Cardiac muscle cell (in vitro differentiated cells and primary cell): Measurements from ENCODE around the gene NUDT14. TPM values are rescaled to one million over a fixed set of nuclear protein-coding genes. Genes with fewer than 3 reads are reported as not detected.

Experiments
- DNase-seq, 2 donors: peaks; one replicate each; pipeline versions ENCODE4 v3.0.0 to v3.0.0-alpha.2; 2010 to 2017; ENCODE audit warnings: low read depth in 1 of 2, low spot score in 1 of 2
- H3K27ac ChIP-seq: fragments of 200-600 bp; sonication (generic); 2 replicates; pipeline ENCODE4 v1.5.1; 2016
- H3K27me3 ChIP-seq: fragments of 200-600 bp; sonication (generic); 2 replicates; pipeline ENCODE4 v1.6.0; 2016; ENCODE audit warnings: control low read depth
- H3K36me3 ChIP-seq: fragments of 200-600 bp; sonication (generic); 2 replicates; pipeline ENCODE4 v1.5.1; 2016; ENCODE audit warnings: control low read depth
- H3K4me1 ChIP-seq: fragments of 200-600 bp; sonication (generic); 2 replicates; pipeline ENCODE4 v1.8.1; 2017; ENCODE audit warnings: low read depth, mild to moderate bottlenecking, mixed run types
- H3K4me3 ChIP-seq: fragments of 200-600 bp; sonication (generic); 2 replicates; pipeline ENCODE4 v1.5.1; 2016; ENCODE audit warnings: mild to moderate bottlenecking
- H3K9me3 ChIP-seq: fragments of 200-600 bp; sonication (generic); 2 replicates; pipeline ENCODE4 v1.5.1; 2017; ENCODE audit warnings: low read depth, mild to moderate bottlenecking, control low read depth
- CTCF ChIP-seq: IDR thresholded peaks from 2 replicates; pipeline ENCODE4 v1.5.1; 2012; ENCODE audit warnings: low read depth, mild to moderate bottlenecking, low read length
- polyA plus RNA-seq: library from polyadenylated mRNA; unstranded; fragments of >200 nt; fragmentation: Nextera tagmentation; extraction: Ambion mirVana; gene quantifications from 2 replicates; pipeline ENCODE4 v1.2.1, GENCODE V29; 2016
- total RNA-seq: library from RNA; depleted of rRNA; stranded (reverse); fragments of >200 nt; gene quantifications from 2 replicates; pipeline ENCODE4 v1.2.3, GENCODE V29; 2016

Gene NUDT14
- total and polyA plus RNA-seq, 2 experiments from 2014 or later, result 41.3 to 64.3 TPM

DNA sequence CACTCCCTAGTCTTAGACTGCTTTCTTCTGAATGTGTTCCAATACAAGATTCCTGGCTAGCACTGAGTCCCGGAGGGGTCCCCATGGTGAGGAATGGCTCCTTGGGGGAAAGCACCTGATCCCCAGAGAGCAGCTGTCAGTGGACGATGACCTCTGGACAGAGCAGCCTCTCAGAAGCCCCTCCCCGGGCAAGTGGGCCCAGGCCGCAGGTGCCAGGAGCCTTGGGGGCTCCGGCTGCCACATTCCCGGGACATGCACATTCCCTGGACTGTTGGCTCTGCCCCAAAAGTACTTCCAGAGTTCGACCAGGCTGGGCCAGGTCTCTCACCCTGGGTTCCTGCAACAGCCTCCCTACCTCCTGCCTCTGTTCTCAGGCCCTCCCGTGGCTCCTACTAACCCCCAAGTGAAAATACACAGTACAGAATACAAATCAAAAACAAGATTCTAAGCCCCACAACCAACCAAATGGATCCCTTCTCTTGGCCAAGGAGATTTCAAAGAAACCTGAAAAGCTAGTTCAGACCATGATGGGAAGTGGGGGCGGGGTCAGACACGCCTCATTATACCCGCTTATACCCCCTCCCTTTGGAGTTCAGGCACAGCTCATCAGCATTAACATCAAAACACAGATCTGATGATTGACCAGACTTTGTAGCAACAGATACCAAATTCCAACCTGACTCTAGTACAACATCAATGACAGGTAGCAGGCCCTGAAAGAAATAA lies 43.9 kb upstream of the NUDT14 start:
- DNase-seq, result no peak

DNA sequence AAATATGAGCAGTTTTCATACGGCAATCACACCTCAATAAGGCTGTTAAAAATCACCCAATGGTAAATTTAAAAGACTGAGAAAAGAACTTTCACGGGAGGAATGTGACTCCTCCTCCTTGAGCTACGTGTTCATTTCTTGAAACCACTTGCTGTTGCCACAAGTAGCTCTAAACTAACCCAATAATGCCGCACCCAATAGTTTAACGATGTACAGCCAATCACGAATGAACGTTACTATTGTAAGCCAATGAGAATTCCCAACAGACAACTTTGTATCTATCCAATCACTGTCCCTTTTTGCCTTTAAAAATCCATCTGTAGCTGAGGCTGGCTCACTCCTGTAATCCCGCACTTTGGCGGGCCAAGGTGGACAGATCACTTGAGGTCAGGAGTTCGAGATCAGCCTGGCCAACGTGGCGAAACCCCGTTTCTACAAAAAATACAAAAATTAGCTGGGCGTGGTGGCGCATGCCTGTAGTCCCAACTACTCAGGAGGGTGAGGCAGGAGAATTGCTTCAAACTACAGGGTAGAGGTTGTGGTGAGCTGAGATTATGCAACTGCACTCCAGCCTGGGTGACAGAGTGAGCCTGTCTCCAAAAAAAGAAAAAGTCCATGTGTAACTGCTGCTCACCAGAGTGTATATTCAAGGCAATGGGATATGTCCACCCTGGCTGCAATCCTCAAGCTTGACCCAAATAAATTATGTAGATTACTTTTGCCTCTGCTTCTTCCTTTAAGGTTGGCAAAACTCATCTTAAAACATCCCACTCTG lies 42.8 kb upstream of the NUDT14 start:
- H3K9me3 ChIP-seq, result no peaks in the 10 kb centered on the region
- no peak for DNase-seq
- no peak overlapping the region for H3K27ac ChIP-seq
- no peak for TF ChIP-seq CTCF
- no peaks in the 10 kb centered on the region for H3K27me3 ChIP-seq
- H3K4me3 ChIP-seq, result no peak overlapping the region
- peaks cover 20% of the 10 kb centered on the region for H3K36me3 ChIP-seq
- H3K4me1 ChIP-seq, result no peaks in the 10 kb centered on the region

More for the DNA sequence above, 43.9 kb upstream of the NUDT14 start:
- Histone ChIP-seq H3K36me3 (peaks cover 17% of the 10 kb centered on the region), H3K4me3 (no peak overlapping the region), H3K4me1 (no peaks in the 10 kb centered on the region), H3K27me3 (no peaks in the 10 kb centered on the region), H3K9me3 (no peaks in the 10 kb centered on the region), H3K27ac (no peak overlapping the region)
- no peak for TF ChIP-seq CTCF

DNA sequence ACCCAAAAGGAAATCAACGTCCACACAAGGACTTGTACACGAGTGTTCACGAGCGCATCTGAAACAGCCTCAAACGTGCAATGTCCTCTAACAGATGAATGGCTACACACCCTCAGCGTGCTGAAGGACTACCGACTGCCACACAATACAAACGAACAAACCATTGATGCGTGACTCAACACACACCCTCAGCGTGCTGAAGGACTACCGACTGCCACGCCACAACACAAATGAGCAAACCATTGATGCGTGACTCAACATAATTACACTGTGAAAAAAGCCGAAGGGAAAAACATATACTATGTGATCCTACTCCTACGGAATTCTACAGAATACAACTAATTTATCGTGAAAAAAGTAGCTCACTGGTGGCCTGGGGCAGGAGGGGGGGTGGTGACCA lies 42.1 kb upstream of the NUDT14 start:
- Histone ChIP-seq H3K4me1 (no peaks in the 10 kb centered on the region), H3K9me3 (no peaks in the 10 kb centered on the region), H3K36me3 (peaks cover 21% of the 10 kb centered on the region), H3K4me3 (no peak overlapping the region), H3K27me3 (no peaks in the 10 kb centered on the region), H3K27ac (no peak overlapping the region)
- no peak for DNase-seq
- no peak for TF ChIP-seq CTCF

DNA sequence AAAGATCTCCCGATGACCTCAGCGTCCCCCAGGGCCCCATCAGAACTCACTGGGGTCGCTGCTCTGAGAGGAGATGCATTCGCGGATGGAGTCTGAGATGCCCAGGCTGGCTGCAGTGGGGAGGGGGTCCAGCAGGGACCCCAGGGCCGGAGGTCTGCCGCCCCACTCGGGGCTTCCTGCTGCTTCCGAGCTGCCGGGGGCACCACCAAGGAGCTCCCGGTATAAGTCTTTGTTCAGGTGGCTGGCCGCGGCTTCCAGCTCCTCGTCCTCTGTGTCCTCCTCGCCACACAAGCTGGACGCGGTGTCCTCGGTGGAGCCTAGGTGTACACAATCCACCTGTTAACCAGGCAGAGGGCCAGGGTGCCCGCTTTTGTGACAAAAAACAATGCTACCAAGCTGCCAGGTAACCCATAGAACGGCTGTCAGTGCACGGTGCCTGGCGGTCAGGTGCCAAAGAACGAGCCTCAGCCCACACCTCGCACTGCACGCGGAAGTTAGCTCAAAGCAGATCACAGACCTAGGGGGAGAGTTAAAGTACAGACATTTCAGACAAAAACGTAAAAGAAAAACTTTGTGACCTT lies 40.6 kb upstream of the NUDT14 start:
- no peaks in the 10 kb centered on the region for H3K4me1 ChIP-seq
- no peaks in the 10 kb centered on the region for H3K9me3 ChIP-seq
- no peaks in the 10 kb centered on the region for H3K27me3 ChIP-seq
- no peak overlapping the region for H3K27ac ChIP-seq
- H3K36me3 ChIP-seq, result peaks cover 28% of the 10 kb centered on the region
- H3K4me3 ChIP-seq, result no peak overlapping the region
- DNase-seq, result no peak
- no peak for TF ChIP-seq CTCF

DNA sequence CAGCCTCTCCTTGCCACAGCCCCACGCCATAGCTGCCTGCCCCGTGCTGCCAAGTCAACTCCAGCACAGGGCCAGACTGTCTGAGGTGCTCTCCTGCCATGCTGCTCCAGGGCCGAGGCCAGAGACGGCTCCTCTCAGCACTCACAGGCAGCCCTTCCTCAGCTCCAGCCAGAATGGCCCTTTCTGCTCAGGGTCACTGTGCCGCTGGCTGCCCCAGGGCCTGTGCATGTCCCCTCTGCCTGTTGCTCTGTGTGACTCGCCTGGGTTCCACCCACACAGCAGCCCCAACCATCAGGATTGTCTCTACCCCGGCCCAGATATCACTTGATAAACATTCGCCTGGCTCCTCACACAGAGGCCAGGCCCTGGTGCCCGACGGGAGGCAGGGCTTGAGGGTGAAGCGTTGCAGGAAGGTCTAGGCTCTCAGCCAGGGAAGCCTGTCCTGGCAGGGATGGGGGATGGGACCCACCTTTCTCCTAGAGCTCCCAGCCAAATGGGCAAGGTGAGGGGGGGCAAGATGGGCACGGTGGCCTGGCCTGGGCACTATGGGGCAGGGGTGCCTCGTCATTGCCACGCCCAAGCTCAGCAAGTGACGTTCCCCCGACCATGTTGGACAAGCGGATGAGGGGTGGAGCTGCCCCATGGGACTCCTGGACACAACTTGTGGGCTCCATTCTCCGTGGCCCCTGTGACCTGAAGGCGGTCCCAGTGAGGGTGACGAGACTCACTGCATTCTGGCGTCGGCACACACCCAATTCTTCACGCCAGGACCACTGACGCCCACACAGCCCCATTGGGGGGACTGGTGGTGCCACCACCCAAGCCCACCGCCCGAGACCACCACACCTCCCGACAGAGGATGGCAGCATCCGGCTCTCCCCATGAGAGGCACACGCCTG lies 39.8 kb upstream of the NUDT14 start:
- H3K9me3 ChIP-seq, result no peaks in the 10 kb centered on the region
- no peak for DNase-seq
- no peak overlapping the region for H3K27ac ChIP-seq
- H3K27me3 ChIP-seq, result no peaks in the 10 kb centered on the region
- no peaks in the 10 kb centered on the region for H3K4me1 ChIP-seq
- TF ChIP-seq CTCF, result no peak
- no peak overlapping the region for H3K4me3 ChIP-seq
- H3K36me3 ChIP-seq, result peaks cover 25% of the 10 kb centered on the region
